HepG2 (cell line): Measurements from ENCODE around the gene NEDD4L.

Source experiments
- ARNT2 ChIP-seq: sonication (generic); formaldehyde crosslinking; IDR thresholded peaks from 2 replicates; pipeline ENCODE4 v1.8.0; 2022; ENCODE audit warnings: mild to moderate bottlenecking, low read depth, missing genetic modification reagents, moderate library complexity
- CTCF ChIP-seq: sonication (generic); formaldehyde crosslinking; IDR thresholded peaks from 2 replicates; pipeline ENCODE4 v1.5.0; 2020; ENCODE audit warnings: mild to moderate bottlenecking, missing genetic modification reagents, moderate library complexity
- HNF4A ChIP-seq: sonication (generic); formaldehyde crosslinking; IDR thresholded peaks from 2 replicates; pipeline ENCODE4 v1.4.0; 2020; ENCODE audit warnings: missing genetic modification reagents
- JUN ChIP-seq: sonication (generic); formaldehyde crosslinking; IDR thresholded peaks from 2 replicates; pipeline ENCODE4 v1.4.0; 2020; ENCODE audit warnings: mild to moderate bottlenecking, missing genetic modification reagents
- NR2F6 ChIP-seq, 2 experiments: IDR thresholded peaks; 2 replicates each; pipeline ENCODE4 v1.6.1; 2016; ENCODE audit warnings: antibody characterized with exemption in 1 of 2, mild to moderate bottlenecking in 1 of 2
- ZNF138 ChIP-seq: sonication (generic); formaldehyde crosslinking; IDR thresholded peaks from 2 replicates; pipeline ENCODE4 v1.5.0; 2020; ENCODE audit warnings: mild to moderate bottlenecking, low read depth, missing genetic modification reagents
- ZNF3 ChIP-seq: IDR thresholded peaks from 2 replicates; pipeline ENCODE4 v1.7.0; 2017; ENCODE audit warnings: inconsistent platforms
- ZNF446 ChIP-seq: sonication (generic); formaldehyde crosslinking; IDR thresholded peaks from 2 replicates; pipeline ENCODE4 v1.5.0; 2020; ENCODE audit warnings: mild to moderate bottlenecking, missing genetic modification reagents
- ZNF609 ChIP-seq: sonication (generic); formaldehyde crosslinking; IDR thresholded peaks from 2 replicates; pipeline ENCODE4 v1.4.0; 2020; ENCODE audit warnings: mild to moderate bottlenecking, missing genetic modification reagents, borderline replicate concordance

- TF ChIP-seq ZNF138 (CRISPR knock-in tag): no peak
- no peak for TF ChIP-seq ZNF446 (CRISPR knock-in tag)
- no peak for TF ChIP-seq JUN (CRISPR knock-in tag)
- TF ChIP-seq ZNF609 (CRISPR knock-in tag): no peak
- TF ChIP-seq ARNT2: no peak
- TF ChIP-seq ZNF3 (CRISPR knock-in tag): no peak
- TF ChIP-seq NR2F6 (IDR thresholded peaks at IDR 0.05): no peak
- TF ChIP-seq NR2F6 (CRISPR knock-in tag; IDR thresholded peaks at IDR 0.05): no peak
- TF ChIP-seq CTCF (CRISPR knock-in tag): 0 out of 2 replicates have a peak, but pooled peaks have one; percentile 16
- no peak for TF ChIP-seq HNF4A (CRISPR knock-in tag)
These were observed 23.6 kb downstream of the NEDD4L start for GRCh38 chr18:58067601-58068000.
